Keratinocyte (primary cell): ENCODE results near the gene EMP1. TPM values are rescaled to one million over a fixed set of nuclear protein-coding genes. Genes with fewer than 3 reads are reported as not detected.

Experiments used
- DNase-seq: peaks from one replicate; pipeline ENCODE4 v3.0.0-alpha.2; 2011; ENCODE audit warnings: low read depth, missing footprints, low spot score
- FAIRE-seq: peaks from 2 replicates; lab custom pipeline; 2011; peaks lifted over from hg19 to GRCh38; lab: Jason Lieb, UNC
- H2AFZ ChIP-seq: 2 replicates; pipeline ENCODE4 v1.6.0; 2012; ENCODE audit warnings: low read length, control low read depth, inconsistent platforms; ENCODE audit not compliant: control insufficient read depth
- H3K27ac ChIP-seq: 2 replicates; pipeline ENCODE4 v1.5.1; 2011; ENCODE audit warnings: low read length; ENCODE audit not compliant: control insufficient read depth, insufficient read depth
- H3K27me3 ChIP-seq: 3 replicates; pipeline ENCODE4 v1.6.0; 2011; ENCODE audit warnings: low read length; ENCODE audit not compliant: control insufficient read depth, insufficient read depth; ENCODE audit errors: extremely low read depth
- H3K36me3 ChIP-seq, 2 experiments: 2 replicates in 1 of 2; 3 replicates in 1 of 2; pipeline ENCODE4 v1.5.1; 2011; ENCODE audit warnings: low read length in 2 of 2, mild to moderate bottlenecking in 1 of 2; ENCODE audit not compliant: control insufficient read depth in 2 of 2, insufficient read depth in 2 of 2; ENCODE audit errors: extremely low read depth in 1 of 2
- H3K4me1 ChIP-seq: 3 replicates; pipeline ENCODE4 v1.5.1; 2011; ENCODE audit warnings: low read length; ENCODE audit not compliant: control insufficient read depth, insufficient read depth; ENCODE audit errors: extremely low read depth
- H3K4me2 ChIP-seq: 3 replicates; pipeline ENCODE4 v1.6.0; 2011; ENCODE audit warnings: low read depth, low read length; ENCODE audit not compliant: control insufficient read depth, insufficient read depth; ENCODE audit errors: extremely low read depth
- H3K4me3 ChIP-seq, 3 experiments: fragments of 200-600 bp in 1 of 3; sonication (generic) in 1 of 3; 2 replicates in 2 of 3; 3 replicates in 1 of 3; pipeline ENCODE4 v1.5.1; 2011 to 2016; ENCODE audit warnings: low read length in 3 of 3, mild to moderate bottlenecking in 3 of 3, control low read depth in 2 of 3, inconsistent platforms in 1 of 3, low read depth in 1 of 3, mixed read lengths in 1 of 3, mixed run types in 1 of 3, moderate library complexity in 1 of 3; ENCODE audit not compliant: control insufficient read depth in 2 of 3, insufficient read depth in 2 of 3; ENCODE audit errors: extremely low read depth in 1 of 3
- H3K79me2 ChIP-seq: 2 replicates; pipeline ENCODE4 v1.6.0; 2012; ENCODE audit warnings: low read length; ENCODE audit not compliant: control insufficient read depth, insufficient read depth
- H3K9ac ChIP-seq: 3 replicates; pipeline ENCODE4 v1.6.0; 2011; ENCODE audit warnings: low read length; ENCODE audit not compliant: control insufficient read depth, insufficient read depth; ENCODE audit errors: extremely low read depth
- H3K9me1 ChIP-seq: 3 replicates; pipeline ENCODE4 v1.6.0; 2011; ENCODE audit warnings: low read length; ENCODE audit not compliant: control insufficient read depth, insufficient read depth; ENCODE audit errors: extremely low read depth
- H3K9me3 ChIP-seq: 2 replicates; pipeline ENCODE4 v1.5.1; 2012; ENCODE audit warnings: low read depth, low read length; ENCODE audit not compliant: control insufficient read depth
- H4K20me1 ChIP-seq: 3 replicates; pipeline ENCODE4 v1.6.0; 2011; ENCODE audit warnings: low read length; ENCODE audit not compliant: control insufficient read depth, insufficient read depth; ENCODE audit errors: extremely low read depth
- EZH2 ChIP-seq: IDR thresholded peaks from one replicate; pipeline ENCODE4 v1.6.1; 2012; ENCODE audit warnings: inconsistent platforms, mild to moderate bottlenecking, low read length, moderate library complexity
- dilution Hi-C: fragments of 300-500 bp; cut with MboI; formaldehyde crosslinking; loops from one replicate; pipeline ENCODE4 v1.7.0; 2020; ENCODE audit warnings: low sequenced_read_pairs; ENCODE audit not compliant: extremely low pct_ligation_motif_present
- polyA plus RNA-seq, 5 experiments: library from polyadenylated mRNA; depleted of rRNA in 3 of 5; stranded (reverse) in 3 of 5; stranded (forward) in 1 of 5; unstranded in 1 of 5; fragments of >200 nt; gene quantifications; 1 replicate in 1 of 5; 2 replicates in 3 of 5; 3 replicates in 1 of 5; pipeline versions ENCODE4 v1.2.1 to v1.2.3, GENCODE V29; 2011 to 2012; ENCODE audit warnings: missing spikeins in 2 of 5, low read depth in 1 of 5, low replicate concordance in 1 of 5
- TF ChIP-seq, protein P1 (sequence below), 3 experiments: IDR thresholded peaks in 1 of 3; conservative IDR thresholded peaks in 1 of 3; optimal IDR thresholded peaks in 1 of 3; 2 replicates in 2 of 3; 3 replicates in 1 of 3; pipeline versions ENCODE3 to v1.5.1; 2011; ENCODE audit warnings: low read length in 3 of 3, mild to moderate bottlenecking in 3 of 3, moderate library complexity in 2 of 3, control low read depth in 1 of 3, inconsistent platforms in 1 of 3; ENCODE audit not compliant: insufficient read depth in 2 of 3; ENCODE audit errors: extremely low read depth in 1 of 3

Gene EMP1
- polyA plus RNA-seq, 1 donor (not counting 4 experiments of a cell fraction or from before 2014, with no cell fraction given), result 583 TPM

DNA sequence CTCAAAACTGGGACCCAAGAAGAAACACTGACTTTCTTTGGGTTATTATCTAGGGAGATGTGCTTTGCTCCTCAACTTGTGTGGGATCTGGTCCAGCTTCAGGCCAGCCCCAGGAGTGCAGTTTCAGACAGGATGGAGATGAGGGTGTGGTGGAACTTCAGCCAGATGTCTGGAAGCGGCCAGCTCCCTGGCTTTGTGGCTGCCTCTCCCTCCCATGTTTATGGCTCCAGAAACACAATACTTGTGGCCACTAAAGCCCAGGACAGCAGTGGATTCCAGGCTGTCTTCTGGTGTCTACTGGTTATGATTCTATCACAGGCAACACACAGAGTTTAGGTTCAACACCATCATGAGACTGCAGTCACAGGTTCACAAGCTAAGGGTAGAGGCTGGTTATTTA, 44.2 kb upstream of the EMP1 start:
- no peaks in the 10 kb centered on the region for H3K79me2 ChIP-seq
- FAIRE-seq (peak; percentile 29), DNase-seq (no peak)
- no peak overlapping the region for H2AFZ ChIP-seq
- no peaks in the 10 kb centered on the region for H3K9me1 ChIP-seq
- H3K27me3 ChIP-seq, result no peaks in the 10 kb centered on the region
- H3K9me3 ChIP-seq, result no peaks in the 10 kb centered on the region
- H3K4me2 ChIP-seq, result no peak overlapping the region
- no peak overlapping the region for H3K4me3 ChIP-seq
- no peaks in the 10 kb centered on the region for H3K36me3 ChIP-seq
- peaks cover 12% of the 10 kb centered on the region for H3K4me1 ChIP-seq
- TF ChIP-seq, protein P1, sequence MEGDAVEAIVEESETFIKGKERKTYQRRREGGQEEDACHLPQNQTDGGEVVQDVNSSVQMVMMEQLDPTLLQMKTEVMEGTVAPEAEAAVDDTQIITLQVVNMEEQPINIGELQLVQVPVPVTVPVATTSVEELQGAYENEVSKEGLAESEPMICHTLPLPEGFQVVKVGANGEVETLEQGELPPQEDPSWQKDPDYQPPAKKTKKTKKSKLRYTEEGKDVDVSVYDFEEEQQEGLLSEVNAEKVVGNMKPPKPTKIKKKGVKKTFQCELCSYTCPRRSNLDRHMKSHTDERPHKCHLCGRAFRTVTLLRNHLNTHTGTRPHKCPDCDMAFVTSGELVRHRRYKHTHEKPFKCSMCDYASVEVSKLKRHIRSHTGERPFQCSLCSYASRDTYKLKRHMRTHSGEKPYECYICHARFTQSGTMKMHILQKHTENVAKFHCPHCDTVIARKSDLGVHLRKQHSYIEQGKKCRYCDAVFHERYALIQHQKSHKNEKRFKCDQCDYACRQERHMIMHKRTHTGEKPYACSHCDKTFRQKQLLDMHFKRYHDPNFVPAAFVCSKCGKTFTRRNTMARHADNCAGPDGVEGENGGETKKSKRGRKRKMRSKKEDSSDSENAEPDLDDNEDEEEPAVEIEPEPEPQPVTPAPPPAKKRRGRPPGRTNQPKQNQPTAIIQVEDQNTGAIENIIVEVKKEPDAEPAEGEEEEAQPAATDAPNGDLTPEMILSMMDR (optimal IDR thresholded peaks at IDR 0.05 in 1 of 3, IDR thresholded peaks at IDR 0.05 in 1 of 3, conservative IDR thresholded peaks at IDR 0.05 in 1 of 3; ENCODE audit: extremely low read depth in 1 of 3, insufficient read depth in 2 of 3, low read length in 3 of 3), result no peak
- TF ChIP-seq EZH2, result no peak
- no peak overlapping the region for H3K27ac ChIP-seq
- dilution Hi-C loops, result no loop called here
- H4K20me1 ChIP-seq, result no peaks in the 10 kb centered on the region
- H3K9ac ChIP-seq, result no peak overlapping the region

- dilution Hi-C loops, result no loop called here
- H3K36me3 ChIP-seq, result no peaks in the 10 kb centered on the region
- DNase-seq, result no peak
- H3K9me1 ChIP-seq, result no peaks in the 10 kb centered on the region
- FAIRE-seq, result no peak
- H3K27ac ChIP-seq, result no peak overlapping the region
- no peak overlapping the region for H3K4me2 ChIP-seq
- peaks cover 12% of the 10 kb centered on the region for H3K4me1 ChIP-seq
- no peak overlapping the region for H2AFZ ChIP-seq
- no peaks in the 10 kb centered on the region for H3K27me3 ChIP-seq
- H3K4me3 ChIP-seq, result no peak overlapping the region
- no peaks in the 10 kb centered on the region for H4K20me1 ChIP-seq
- no peaks in the 10 kb centered on the region for H3K79me2 ChIP-seq
- no peaks in the 10 kb centered on the region for H3K9me3 ChIP-seq
- H3K9ac ChIP-seq, result no peak overlapping the region
- no peak for TF ChIP-seq EZH2
- TF ChIP-seq, protein P1 (optimal IDR thresholded peaks at IDR 0.05 in 1 of 3, IDR thresholded peaks at IDR 0.05 in 1 of 3, conservative IDR thresholded peaks at IDR 0.05 in 1 of 3; ENCODE audit: extremely low read depth in 1 of 3, insufficient read depth in 2 of 3, low read length in 3 of 3), result no peak
Observed at GRCh38 chr12:13152756-13153155, 43.8 kb upstream of the EMP1 start.
